ENCODE data around the gene C16orf96. TPM values are rescaled to one million over a fixed set of nuclear protein-coding genes. Genes with fewer than 3 reads are reported as not detected.
"Not testable (repeated sequence)": the region's sequence is repeated elsewhere in the genome, so short reads cannot be mapped to it uniquely, and the experiment has no call there.

The C16orf96 gene
- total RNA-seq, 4 donors from 2014 or later: 0.26 to 0.35 (median 0.30) TPM; not detected in 1

DNA sequence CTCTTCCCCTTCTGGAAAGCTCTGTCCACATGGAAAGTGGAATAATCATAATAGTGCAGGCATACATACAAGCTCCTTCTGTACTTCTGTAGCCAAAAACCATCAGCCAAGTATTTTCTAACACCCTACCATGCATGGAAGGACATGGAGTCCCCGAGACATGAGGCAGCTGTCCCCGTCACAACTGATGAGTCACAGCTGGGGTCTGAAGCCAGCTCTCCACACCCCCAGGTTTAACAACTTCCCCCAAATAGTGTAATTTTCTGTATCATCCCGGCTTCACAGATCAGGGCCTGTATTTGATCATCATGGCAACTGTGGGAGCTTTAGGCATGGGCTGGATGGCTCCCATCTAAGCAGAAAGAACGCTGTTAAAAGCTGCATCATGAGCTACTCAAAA is 16.6 kb downstream of the C16orf96 start:
- Histone ChIP-seq H3K4me3 (no peak overlapping the region), H3K27me3 (no peaks in the 10 kb centered on the region), H3K36me3 (no peaks in the 10 kb centered on the region), H3K27ac (no peak overlapping the region), H3K4me1 (no peaks in the 10 kb centered on the region), H3K9me3 (no peaks in the 10 kb centered on the region)
- peak in 1 of 2 donors; percentile 39 for DNase-seq
- no peak for TF ChIP-seq CTCF (IDR thresholded peaks at IDR 0.05)
- intact Hi-C loops (cut with DNase I; ENCODE audit: low total_unique reads): no loop called here

- H3K36me3 ChIP-seq; H3K4me3 ChIP-seq; DNase-seq; H3K27me3 ChIP-seq; H3K4me1 ChIP-seq; intact Hi-C loops (cut with DNase I; ENCODE audit: low total_unique reads); H3K9me3 ChIP-seq; H3K27ac ChIP-seq: not testable (repeated sequence)
These were observed 17.8 kb downstream of the C16orf96 start for GRCh38 chr16:4573926-4574325.

GRCh38 chr16:4574919-4575705 is 19.0 kb downstream of the C16orf96 start:
- Histone ChIP-seq H3K36me3 (no peaks in the 10 kb centered on the region), H3K27me3 (no peaks in the 10 kb centered on the region)

DNA sequence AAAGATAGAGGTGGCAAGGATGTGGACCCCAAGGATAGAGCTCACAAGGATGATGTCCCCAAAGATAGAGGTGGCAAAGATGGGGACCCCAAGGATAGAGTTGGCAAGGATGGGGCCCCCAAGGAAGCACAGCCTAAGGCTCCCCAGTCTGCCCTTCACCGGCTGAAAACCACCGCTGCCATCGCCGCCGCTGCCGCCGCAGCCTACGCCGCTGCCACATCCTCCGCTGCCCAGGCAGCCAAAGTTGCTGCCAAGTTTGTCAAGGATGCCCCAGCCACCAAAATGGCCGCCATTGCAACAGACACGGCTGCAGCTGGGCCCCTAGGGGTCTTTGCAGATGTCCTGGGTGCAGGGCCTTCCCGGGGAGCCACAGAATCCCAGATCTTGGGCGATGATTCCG is 19.9 kb downstream of the C16orf96 start:
- Histone ChIP-seq H3K4me3 (no peak overlapping the region), H3K27me3 (no peaks in the 10 kb centered on the region), H3K36me3 (no peaks in the 10 kb centered on the region), H3K4me1 (no peaks in the 10 kb centered on the region), H3K9me3 (no peaks in the 10 kb centered on the region), H3K27ac (no peak overlapping the region)
- DNase-seq: no peak
- TF ChIP-seq POLR2A (IDR thresholded peaks at IDR 0.05) (no peak), CTCF (IDR thresholded peaks at IDR 0.05) (no peak)
- intact Hi-C loops (cut with DNase I; ENCODE audit: low total_unique reads): no loop called here

More at GRCh38 chr16:4574919-4575705, 19.0 kb downstream of the C16orf96 start:
- H3K27ac ChIP-seq: no peak overlapping the region
- TF ChIP-seq POLR2A (IDR thresholded peaks at IDR 0.05) (no peak), CTCF (IDR thresholded peaks at IDR 0.05) (no peak)
- H3K4me3 ChIP-seq: no peak overlapping the region
- no peak for DNase-seq
- intact Hi-C loops (cut with DNase I; ENCODE audit: low total_unique reads): no loop called here
- H3K4me1 ChIP-seq: no peaks in the 10 kb centered on the region
- no peaks in the 10 kb centered on the region for H3K9me3 ChIP-seq

- no peak for DNase-seq
- H3K27me3 ChIP-seq: no peaks in the 10 kb centered on the region
- no peaks in the 10 kb centered on the region for H3K9me3 ChIP-seq
- no peaks in the 10 kb centered on the region for H3K4me1 ChIP-seq
- no peak overlapping the region for H3K4me3 ChIP-seq
- no peak for TF ChIP-seq CTCF (IDR thresholded peaks at IDR 0.05)
- TF ChIP-seq POLR2A (IDR thresholded peaks at IDR 0.05): no peak
- intact Hi-C loops (cut with DNase I; ENCODE audit: low total_unique reads): no loop called here
- no peak overlapping the region for H3K27ac ChIP-seq
- H3K36me3 ChIP-seq: no peaks in the 10 kb centered on the region
These were observed 22.9 kb downstream of the C16orf96 start for GRCh38 chr16:4578961-4579530.
